ENCODE data around the gene CDADC1. TPM values are rescaled to one million over a fixed set of nuclear protein-coding genes. Genes with fewer than 3 reads are reported as not detected.
A peak's percentile ranks its signal among the peaks of the same experiment; 100 is the strongest.
"Not testable (repeated sequence)": the region's sequence is repeated elsewhere in the genome, so short reads cannot be mapped to it uniquely, and the experiment has no call there.

The CDADC1 gene
- total and polyA plus RNA-seq, 7 donors = 3.3 to 7.8 (median 4.7) TPM

DNA sequence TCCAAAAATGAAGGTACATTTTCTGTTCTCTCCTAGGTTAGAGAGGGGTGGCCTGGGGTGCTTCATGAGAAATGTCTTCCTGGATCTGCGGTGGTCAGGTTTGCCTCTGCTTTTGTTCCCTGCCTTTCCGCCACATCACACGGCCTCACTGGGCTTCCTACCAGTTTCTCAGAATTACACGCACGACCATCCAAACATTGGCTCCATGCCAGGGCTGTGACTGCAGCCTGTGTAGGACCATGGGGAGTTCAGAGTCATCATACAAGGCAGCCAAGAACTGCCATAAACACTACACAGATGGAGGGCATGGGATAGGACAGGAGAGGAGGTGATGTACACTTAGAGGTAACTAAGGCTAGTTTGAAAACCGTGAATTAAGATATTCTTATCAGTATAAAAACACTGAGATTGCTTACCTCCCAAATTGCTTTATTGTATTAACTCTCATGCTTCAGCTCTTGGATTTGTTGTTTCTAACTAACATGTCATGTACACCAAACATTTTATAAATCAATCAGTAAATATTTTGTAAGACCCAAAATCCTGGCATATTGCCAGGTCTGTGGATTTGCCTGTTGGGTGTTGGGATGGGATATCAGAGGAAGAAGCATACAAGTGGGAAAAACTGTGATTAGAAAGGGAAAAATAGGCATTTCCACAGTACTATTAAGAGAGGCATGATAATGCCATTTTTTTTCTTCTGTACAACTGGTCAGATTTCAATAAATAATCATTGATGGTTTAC is 45.2 kb downstream of the CDADC1 start:
- peak; percentile 53 to 67 for DNase-seq
- no peak overlapping the region for H3K27ac ChIP-seq

DNA sequence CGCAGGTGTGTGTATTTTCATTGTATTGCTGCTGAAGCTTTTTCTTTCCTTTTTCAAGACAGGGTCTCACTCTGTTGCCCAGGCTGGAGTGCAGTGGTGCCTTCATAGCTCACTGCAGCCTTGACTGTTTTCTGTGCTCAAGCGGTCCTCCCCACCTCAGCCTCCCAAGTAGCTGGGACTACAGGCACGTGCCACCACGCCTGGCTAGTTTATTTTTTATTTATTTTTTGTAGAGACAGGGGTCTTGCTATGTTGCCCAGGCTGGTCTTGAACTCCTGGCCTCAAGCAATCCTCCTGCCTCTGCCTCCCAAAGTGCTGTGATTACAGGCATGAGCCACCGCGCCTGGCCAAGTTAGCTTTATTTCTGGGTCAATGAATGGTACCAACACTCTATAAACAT is 47.0 kb downstream of the CDADC1 start:
- H3K4me1 ChIP-seq; H3K27me3 ChIP-seq (ENCODE audit: insufficient read depth in 3 of 3, low read length in 2 of 3); H3K27ac ChIP-seq; H3K4me3 ChIP-seq; intact Hi-C loops (cut with DNase I); H3K9me3 ChIP-seq; ATAC-seq; DNase-seq: not testable (repeated sequence)
- WGBS, 3 donors = 94 to 98% (median 96%) methylated on average over 6 of the region's 6 CpGs
- peaks cover 0 to 22% of the 10 kb centered on the region in 2 donors for H3K36me3 ChIP-seq (ENCODE audit: insufficient read depth in 1 of 2, low read depth in 1 of 2)

More for the DNA sequence above, 45.2 kb downstream of the CDADC1 start:
- TF ChIP-seq, protein P1, sequence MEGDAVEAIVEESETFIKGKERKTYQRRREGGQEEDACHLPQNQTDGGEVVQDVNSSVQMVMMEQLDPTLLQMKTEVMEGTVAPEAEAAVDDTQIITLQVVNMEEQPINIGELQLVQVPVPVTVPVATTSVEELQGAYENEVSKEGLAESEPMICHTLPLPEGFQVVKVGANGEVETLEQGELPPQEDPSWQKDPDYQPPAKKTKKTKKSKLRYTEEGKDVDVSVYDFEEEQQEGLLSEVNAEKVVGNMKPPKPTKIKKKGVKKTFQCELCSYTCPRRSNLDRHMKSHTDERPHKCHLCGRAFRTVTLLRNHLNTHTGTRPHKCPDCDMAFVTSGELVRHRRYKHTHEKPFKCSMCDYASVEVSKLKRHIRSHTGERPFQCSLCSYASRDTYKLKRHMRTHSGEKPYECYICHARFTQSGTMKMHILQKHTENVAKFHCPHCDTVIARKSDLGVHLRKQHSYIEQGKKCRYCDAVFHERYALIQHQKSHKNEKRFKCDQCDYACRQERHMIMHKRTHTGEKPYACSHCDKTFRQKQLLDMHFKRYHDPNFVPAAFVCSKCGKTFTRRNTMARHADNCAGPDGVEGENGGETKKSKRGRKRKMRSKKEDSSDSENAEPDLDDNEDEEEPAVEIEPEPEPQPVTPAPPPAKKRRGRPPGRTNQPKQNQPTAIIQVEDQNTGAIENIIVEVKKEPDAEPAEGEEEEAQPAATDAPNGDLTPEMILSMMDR (IDR thresholded peaks at IDR 0.05) = no peak
- H3K4me3 ChIP-seq = no peak overlapping the region
- peak in 2 of 4 donors; percentile 29 to 32 for ATAC-seq
- 29 to 43% (median 38%) methylated on average over 6 of the region's 6 CpGs for WGBS, 3 donors
- intact Hi-C loops (cut with DNase I) = no loop called here
- H3K27me3 ChIP-seq (ENCODE audit: insufficient read depth in 3 of 3, low read length in 2 of 3) = no peaks in the 10 kb centered on the region
- no peaks in the 10 kb centered on the region for H3K9me3 ChIP-seq
- peaks cover 0 to 34% of the 10 kb centered on the region in 2 donors for H3K36me3 ChIP-seq (ENCODE audit: insufficient read depth in 1 of 2, low read depth in 1 of 2)
- no peaks in the 10 kb centered on the region for H3K4me1 ChIP-seq

DNA sequence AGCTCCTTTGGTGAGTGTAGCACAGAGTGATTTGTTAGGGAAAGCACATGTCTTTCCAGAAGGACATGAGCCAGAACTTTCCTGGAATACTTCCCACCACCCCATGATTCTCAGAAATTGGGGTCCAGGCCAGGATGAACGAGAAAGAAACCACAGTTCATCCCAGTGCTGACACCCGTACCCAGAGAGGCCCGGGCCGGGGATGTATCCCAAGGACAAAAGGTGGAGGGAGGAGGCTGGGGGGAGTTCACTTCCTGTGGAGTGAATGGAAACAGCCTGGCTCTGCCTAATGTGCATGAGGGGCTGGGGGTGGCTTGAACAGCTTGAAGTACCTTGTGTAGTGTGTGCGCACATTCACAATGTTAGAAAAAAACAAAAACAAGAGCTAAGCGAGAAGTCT is 47.5 kb downstream of the CDADC1 start:
- Histone ChIP-seq H3K36me3 (ENCODE audit: insufficient read depth in 1 of 2, low read depth in 1 of 2) (peaks cover 0 to 22% of the 10 kb centered on the region in 2 donors), H3K4me1 (no peaks in the 10 kb centered on the region), H3K27ac (no peak overlapping the region), H3K4me3 (no peak overlapping the region), H3K27me3 (ENCODE audit: insufficient read depth in 3 of 3, low read length in 2 of 3) (no peaks in the 10 kb centered on the region), H3K9me3 (no peaks in the 10 kb centered on the region)
- TF ChIP-seq, protein P1 (IDR thresholded peaks at IDR 0.05) = no peak
- DNase-seq (no peak), ATAC-seq (no peak)
- 54 to 69% (median 56%) methylated on average over 6 of the region's 6 CpGs for WGBS, 3 donors
- intact Hi-C loops (cut with DNase I) = no loop called here

DNA sequence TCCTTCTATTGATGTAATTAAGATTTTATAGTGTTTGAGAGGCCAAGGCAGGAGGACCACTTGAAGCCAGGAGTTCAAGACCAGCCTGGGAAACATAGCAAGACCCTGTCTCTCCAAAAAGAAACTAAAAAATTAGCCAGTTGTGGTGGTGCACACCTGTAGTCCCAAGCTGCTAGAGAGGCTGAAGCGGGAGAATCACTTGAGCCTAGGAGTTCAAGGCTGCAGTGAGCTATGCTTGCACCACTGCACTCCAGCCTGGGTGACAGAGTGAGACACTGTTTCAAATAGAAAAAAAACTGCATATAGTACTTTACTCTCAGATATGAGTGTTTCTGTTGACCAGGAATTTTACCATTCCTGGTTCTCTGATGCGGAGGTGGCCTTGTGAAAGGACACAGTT is 48.9 kb downstream of the CDADC1 start:
- intact Hi-C loops (cut with DNase I) = no loop called here
- no peak for DNase-seq
- Histone ChIP-seq H3K36me3 (ENCODE audit: insufficient read depth in 1 of 2, low read depth in 1 of 2) (peaks cover 0 to 18% of the 10 kb centered on the region in 2 donors), H3K9me3 (no peaks in the 10 kb centered on the region), H3K27me3 (ENCODE audit: insufficient read depth in 3 of 3, low read length in 2 of 3) (no peaks in the 10 kb centered on the region), H3K4me1 (no peaks in the 10 kb centered on the region), H3K4me3 (no peak overlapping the region), H3K27ac (no peak overlapping the region)
- no peak for ATAC-seq
- TF ChIP-seq, protein P1 (IDR thresholded peaks at IDR 0.05) = no peak
- 97 to 98% (median 98%) methylated on average over 2 of the region's 2 CpGs for WGBS, 3 donors

DNA sequence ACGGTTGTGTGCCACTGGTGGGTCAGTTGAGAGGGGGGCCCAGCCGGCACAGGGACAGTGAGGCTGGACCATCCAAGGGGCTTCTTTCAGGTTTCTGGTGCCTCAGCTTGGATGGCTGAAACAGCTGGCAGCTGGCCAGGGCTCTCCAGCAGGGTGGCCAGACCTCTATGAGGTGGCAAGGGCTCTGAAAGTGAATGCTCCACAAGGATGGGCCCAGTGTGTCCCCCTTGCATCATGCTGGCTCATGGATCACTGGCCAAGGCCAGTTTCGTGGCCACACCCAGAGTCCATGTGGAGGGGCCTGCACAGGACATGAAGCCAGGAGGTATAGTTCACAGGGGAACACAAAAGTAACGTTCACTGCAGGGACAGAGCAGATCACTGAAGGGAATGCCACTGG is 49.6 kb downstream of the CDADC1 start:
- H3K9me3 ChIP-seq = no peaks in the 10 kb centered on the region
- intact Hi-C loops (cut with DNase I) = no loop called here
- TF ChIP-seq, protein P1 (IDR thresholded peaks at IDR 0.05) = no peak
- H3K27ac ChIP-seq = no peak overlapping the region
- 82 to 91% (median 90%) methylated on average over 4 of the region's 4 CpGs for WGBS, 3 donors
- H3K4me3 ChIP-seq = no peak overlapping the region
- peaks cover 0 to 14% of the 10 kb centered on the region in 2 donors for H3K36me3 ChIP-seq (ENCODE audit: insufficient read depth in 1 of 2, low read depth in 1 of 2)
- DNase-seq = no peak
- no peak for ATAC-seq
- no peaks in the 10 kb centered on the region for H3K4me1 ChIP-seq
- H3K27me3 ChIP-seq (ENCODE audit: insufficient read depth in 3 of 3, low read length in 2 of 3) = no peaks in the 10 kb centered on the region
